GM21360 (cell line): ENCODE data around the gene ATP10A.

ENCODE experiments used
- ATAC-seq: cut with Tn5 transposase; IDR thresholded peaks from one replicate; pipeline ENCODE4 v1.9.1; 2021; ENCODE audit warnings: mild to moderate bottlenecking, moderate library complexity; ENCODE audit not compliant: unreplicated experiment

Gene ATP10A

GRCh38 chr15:25730918-25731317 is 132.2 kb downstream of the ATP10A start:
- no peak for ATAC-seq

- no peak for ATAC-seq
Measured at GRCh38 chr15:25728816-25729215, 134.3 kb downstream of the ATP10A start.

- ATAC-seq = no peak
Measured at GRCh38 chr15:25727867-25728600, 135.1 kb downstream of the ATP10A start.

GRCh38 chr15:25727116-25727515 is 136.0 kb downstream of the ATP10A start:
- no peak for ATAC-seq

- ATAC-seq = no peak
Measured at GRCh38 chr15:25725758-25726157, 137.4 kb downstream of the ATP10A start.

- no peak for ATAC-seq
Measured at GRCh38 chr15:25724899-25725298, 138.2 kb downstream of the ATP10A start.

GRCh38 chr15:25721605-25721955 is 141.5 kb downstream of the ATP10A start:
- no peak for ATAC-seq

- ATAC-seq = no peak
Measured at GRCh38 chr15:25719101-25719985, 143.8 kb downstream of the ATP10A start.

GRCh38 chr15:25718597-25718996 is 144.5 kb downstream of the ATP10A start:
- ATAC-seq = no peak

GRCh38 chr15:25718169-25718536 is 145.0 kb downstream of the ATP10A start:
- no peak for ATAC-seq

GRCh38 chr15:25717457-25718168 is 145.5 kb downstream of the ATP10A start:
- ATAC-seq = no peak

GRCh38 chr15:25717127-25717456 is 146.0 kb downstream of the ATP10A start:
- ATAC-seq = no peak

GRCh38 chr15:25716414-25717126 is 146.6 kb downstream of the ATP10A start:
- no peak for ATAC-seq

GRCh38 chr15:25715536-25716413 is 147.4 kb downstream of the ATP10A start:
- ATAC-seq = no peak

- ATAC-seq = no peak
Measured at GRCh38 chr15:25714538-25714840, 148.6 kb downstream of the ATP10A start.

GRCh38 chr15:25713736-25714537 is 149.2 kb downstream of the ATP10A start:
- ATAC-seq = no peak

GRCh38 chr15:25712961-25713355 is 150.2 kb downstream of the ATP10A start:
- ATAC-seq = no peak

- ATAC-seq = no peak
Measured at GRCh38 chr15:25712192-25712960, 150.8 kb downstream of the ATP10A start.

- no peak for ATAC-seq
Measured at GRCh38 chr15:25711691-25712090, 151.4 kb downstream of the ATP10A start.
